Activated CD8-positive, alpha-beta memory T cell treated with anti-CD3 and anti-CD28 coated beads, Interleukin-2, amount 50 U/mL, for 24 hours (primary cell): ENCODE results near the gene RPLP2.

ENCODE experiments used
- DNase-seq: peaks from one replicate; pipeline ENCODE4 v3.0.0-alpha.2; 2020; ENCODE audit errors: extremely low read depth

The RPLP2 gene

GRCh38 chr11:803770-804598 is 5.8 kb upstream of the RPLP2 start:
- DNase-seq, result no peak

- no peak for DNase-seq
Measured at GRCh38 chr11:804599-804964, 5.2 kb upstream of the RPLP2 start.

DNA sequence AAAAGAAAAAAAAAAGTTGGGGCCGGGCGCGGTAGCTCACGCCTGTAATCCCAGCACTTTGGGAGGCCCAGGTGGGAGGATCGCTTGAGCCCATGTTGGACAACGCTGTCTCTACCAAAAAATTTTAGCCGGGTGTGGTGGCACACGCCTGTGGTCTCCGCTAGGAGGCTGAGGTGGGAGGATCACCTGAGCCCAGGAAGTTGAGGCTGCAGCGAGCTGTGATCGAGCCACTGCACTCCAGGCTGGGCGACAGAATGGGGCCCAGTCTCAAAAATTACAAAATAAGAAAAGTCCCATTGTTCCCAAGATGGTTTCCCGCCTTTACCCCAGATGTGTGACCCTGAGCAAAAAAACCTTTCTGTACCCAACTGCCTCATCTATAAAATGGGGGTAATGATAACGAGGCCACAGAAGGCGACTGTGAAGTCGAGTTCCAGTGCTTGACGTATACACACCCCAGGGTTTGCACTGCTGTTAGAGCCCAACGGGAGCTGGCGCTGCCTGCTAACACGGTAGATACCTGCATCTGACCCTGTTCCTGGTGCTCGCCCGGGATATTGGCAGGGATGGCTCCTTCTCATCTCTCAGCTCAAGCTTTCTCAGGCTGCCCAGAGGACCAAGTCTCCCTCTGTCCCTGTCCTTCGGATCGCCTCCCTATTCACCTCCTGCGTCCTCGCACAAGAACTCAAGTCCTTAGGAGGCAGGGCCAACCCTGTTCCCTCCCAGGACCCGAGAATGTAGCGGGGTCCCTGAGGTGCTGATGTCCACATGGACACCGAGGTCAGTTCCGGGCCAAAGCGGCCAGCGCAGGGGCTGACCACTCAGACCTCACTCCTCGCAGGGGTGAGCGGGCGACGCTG is 1.1 kb upstream of the RPLP2 start:
- DNase-seq, result no peak

GRCh38 chr11:810040-810567 is 337 bp downstream of the RPLP2 start:
- no peak for DNase-seq

DNA sequence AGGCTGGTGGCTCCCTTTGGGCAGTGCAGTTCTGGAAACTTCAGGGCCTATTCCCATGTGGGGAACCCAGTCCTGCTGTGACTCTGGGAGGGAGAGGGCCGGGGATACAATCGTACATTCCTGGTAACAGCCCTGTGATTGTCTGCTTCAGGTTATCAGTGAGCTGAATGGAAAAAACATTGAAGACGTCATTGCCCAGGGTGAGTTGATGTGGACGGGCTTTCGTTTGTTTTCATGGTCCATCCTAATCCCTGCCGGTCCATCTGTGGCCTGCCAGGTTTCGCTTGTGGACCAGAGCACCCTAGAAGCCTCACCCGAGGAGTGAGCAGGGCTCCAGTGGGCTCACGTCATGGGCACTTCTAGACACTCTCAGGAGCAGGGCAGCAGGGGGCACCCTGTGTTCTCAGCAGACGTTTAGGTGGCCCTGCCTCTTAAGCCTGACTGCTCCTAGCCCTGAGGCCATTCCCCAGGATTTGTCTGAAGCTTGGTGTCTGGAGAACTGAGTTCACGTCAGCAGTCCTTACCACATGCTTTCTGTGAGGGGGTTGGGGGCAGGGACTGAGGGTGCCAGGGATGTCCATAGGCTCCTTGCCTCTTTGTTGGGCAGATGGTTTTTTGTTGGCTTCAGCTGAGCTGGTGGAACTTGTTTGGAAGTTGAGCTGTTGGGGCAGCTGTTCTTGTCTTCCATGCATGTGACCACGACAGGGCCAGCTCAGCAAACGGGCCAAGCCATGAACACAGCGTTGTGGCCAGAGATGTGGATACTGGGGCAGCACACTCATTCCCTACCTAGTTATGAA is 1.9 kb downstream of the RPLP2 start:
- no peak for DNase-seq

DNA sequence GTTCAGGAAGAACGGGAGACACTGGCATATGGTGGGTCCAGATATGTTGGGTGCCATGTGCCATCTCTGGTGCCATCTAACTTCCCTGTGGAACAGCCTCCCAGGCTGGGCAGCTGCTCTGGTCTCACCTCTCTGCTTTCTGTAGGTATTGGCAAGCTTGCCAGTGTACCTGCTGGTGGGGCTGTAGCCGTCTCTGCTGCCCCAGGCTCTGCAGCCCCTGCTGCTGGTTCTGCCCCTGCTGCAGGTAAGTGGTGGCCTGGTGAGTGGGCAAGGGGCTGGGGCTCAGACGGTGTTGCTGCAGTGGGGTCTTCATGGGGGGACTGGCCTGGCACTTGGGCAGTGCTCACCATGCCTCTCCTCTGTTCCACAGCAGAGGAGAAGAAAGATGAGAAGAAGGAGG is 2.6 kb downstream of the RPLP2 start:
- no peak for DNase-seq

GRCh38 chr11:813072-813455 is 3.3 kb downstream of the RPLP2 start:
- DNase-seq, result no peak

DNA sequence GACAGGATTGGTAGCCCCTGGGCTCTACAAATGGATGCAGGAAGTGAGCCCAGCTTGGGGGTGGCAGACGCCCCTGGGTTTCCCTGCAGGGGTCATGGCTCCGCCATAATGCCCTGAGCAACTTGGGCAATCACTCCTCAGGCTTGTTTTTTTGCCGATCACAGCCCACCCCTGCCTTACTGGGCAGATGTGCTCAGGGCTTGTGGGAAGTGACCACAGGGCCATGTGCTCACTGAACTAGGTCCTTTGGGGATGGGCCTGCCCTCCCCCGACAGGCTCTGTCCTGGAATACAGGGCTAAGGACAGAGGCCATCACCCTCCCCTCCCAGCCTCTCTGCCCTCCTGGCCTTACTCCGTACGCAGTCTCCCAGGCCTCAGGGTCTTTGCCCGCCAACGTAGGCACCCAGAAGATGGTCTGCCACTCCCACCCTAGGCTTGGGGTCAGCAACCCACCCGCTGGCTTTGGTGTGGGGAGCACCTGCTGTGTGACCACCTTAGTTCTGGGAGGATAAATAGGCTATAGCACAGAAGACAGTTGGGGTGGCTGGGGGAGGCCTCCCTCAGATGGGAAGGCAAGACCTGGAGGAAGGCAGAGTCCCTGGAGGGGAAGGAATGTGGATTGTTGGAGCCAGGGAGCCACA is 3.8 kb downstream of the RPLP2 start:
- DNase-seq, result no peak

- no peak for DNase-seq
Measured at GRCh38 chr11:815675-816432, 6.1 kb downstream of the RPLP2 start.

- no peak for DNase-seq
Measured at GRCh38 chr11:816433-816779, 6.6 kb downstream of the RPLP2 start.

GRCh38 chr11:818396-819128 is 8.8 kb downstream of the RPLP2 start, which contains the start of gene PNPLA2:
Gene PNPLA2, plus strand, starts transcription at chr11:818914. Its CDS starts 805 bp downstream, at chr11:819719.
- no peak for DNase-seq

- peak; percentile 65 for DNase-seq
Measured at GRCh38 chr11:819129-819931, 9.6 kb downstream of the RPLP2 start.

- peak; percentile 73 for DNase-seq
Measured at GRCh38 chr11:819943-820649, 10.3 kb downstream of the RPLP2 start.

- DNase-seq, result no peak
Measured at GRCh38 chr11:820655-821511, 11.1 kb downstream of the RPLP2 start.

DNA sequence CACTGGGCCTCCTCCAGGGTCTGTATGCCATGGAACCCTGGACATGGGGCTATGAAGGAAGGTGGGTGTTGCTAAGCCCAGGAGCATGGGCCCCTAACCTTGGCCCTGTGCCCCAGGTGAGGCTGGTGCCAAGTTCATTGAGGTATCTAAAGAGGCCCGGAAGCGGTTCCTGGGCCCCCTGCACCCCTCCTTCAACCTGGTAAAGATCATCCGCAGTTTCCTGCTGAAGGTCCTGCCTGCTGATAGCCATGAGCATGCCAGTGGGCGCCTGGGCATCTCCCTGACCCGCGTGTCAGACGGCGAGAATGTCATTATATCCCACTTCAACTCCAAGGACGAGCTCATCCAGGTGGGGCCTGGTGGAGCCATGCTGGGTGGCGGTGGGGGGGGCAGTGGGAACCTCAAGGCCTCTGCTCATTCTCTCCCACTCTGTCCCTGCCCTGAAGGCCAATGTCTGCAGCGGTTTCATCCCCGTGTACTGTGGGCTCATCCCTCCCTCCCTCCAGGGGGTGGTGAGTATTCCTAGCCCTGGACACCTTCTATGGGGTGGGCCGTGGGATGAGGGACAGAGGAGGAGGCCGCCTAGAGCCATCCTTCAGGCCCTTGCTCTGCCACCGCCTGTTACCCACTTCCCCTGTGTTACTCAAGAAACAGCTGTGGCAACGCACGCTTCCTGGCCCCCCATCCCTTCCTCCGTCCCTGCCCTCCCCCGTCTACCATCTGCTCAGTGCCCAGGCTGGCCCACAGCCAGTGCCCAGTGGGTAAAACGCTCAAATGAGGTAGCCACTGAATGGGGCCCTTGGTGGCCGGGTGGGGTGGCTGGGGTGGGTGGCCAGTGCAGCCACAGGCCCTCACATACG is 12.0 kb downstream of the RPLP2 start:
- DNase-seq, result no peak

DNA sequence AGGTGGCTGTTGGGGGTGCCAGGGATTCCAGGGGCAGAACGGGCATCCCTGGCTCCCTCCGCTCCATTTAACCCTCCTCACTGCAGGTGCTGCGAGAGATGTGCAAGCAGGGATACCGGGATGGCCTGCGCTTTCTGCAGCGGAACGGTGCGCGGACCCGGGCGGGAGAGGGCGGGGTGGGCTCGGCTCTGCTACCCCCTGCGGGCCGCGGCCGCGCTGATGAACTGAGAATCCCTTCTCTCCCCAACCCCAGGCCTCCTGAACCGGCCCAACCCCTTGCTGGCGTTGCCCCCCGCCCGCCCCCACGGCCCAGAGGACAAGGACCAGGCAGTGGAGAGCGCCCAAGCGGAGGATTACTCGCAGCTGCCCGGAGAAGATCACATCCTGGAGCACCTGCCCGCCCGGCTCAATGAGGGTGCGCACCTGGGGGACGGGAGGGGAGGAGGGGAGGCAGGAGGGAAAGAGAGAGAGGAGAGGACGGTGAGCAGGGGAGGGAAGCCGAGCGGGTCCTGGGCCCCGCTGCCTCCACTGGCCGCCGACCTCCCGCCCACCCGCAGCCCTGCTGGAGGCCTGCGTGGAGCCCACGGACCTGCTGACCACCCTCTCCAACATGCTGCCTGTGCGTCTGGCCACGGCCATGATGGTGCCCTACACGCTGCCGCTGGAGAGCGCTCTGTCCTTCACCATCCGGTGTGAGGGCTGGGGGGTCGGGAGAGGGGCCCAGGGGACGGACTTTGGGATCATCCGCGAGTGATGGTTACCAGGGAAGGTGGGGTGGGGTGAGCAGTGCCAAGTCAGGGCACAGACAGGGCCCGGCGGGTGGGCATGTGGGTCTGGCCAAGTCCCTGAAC is 13.9 kb downstream of the RPLP2 start:
- DNase-seq, result no peak
